ENCODE data around the gene MUSTN1. TPM values are rescaled to one million over a fixed set of nuclear protein-coding genes. Genes with fewer than 3 reads are reported as not detected.

The MUSTN1 gene
- total and polyA plus RNA-seq, 2 experiments from 2014 or later: 1.2 to 1.4 TPM

DNA sequence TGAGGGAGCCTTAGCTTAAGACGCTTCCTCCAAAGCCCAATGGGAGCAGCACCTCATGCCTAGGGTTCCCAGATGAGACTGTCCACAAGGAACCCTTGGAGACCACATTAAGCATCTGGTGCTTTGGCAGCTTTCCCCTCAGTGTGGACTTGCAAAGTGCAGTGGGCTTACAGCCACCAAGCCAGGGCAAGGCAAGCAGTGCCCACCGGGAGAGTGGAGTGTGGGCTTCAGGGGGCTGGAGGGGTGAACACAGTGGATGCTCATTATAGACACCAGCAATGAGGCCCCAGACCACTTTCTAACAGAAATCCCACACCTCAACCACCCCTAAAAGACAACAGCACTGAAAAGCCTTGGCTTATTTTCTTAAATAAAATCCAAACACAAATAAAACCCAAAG is 9.1 kb upstream of the MUSTN1 start (continued):
- TF ChIP-seq, protein P1, sequence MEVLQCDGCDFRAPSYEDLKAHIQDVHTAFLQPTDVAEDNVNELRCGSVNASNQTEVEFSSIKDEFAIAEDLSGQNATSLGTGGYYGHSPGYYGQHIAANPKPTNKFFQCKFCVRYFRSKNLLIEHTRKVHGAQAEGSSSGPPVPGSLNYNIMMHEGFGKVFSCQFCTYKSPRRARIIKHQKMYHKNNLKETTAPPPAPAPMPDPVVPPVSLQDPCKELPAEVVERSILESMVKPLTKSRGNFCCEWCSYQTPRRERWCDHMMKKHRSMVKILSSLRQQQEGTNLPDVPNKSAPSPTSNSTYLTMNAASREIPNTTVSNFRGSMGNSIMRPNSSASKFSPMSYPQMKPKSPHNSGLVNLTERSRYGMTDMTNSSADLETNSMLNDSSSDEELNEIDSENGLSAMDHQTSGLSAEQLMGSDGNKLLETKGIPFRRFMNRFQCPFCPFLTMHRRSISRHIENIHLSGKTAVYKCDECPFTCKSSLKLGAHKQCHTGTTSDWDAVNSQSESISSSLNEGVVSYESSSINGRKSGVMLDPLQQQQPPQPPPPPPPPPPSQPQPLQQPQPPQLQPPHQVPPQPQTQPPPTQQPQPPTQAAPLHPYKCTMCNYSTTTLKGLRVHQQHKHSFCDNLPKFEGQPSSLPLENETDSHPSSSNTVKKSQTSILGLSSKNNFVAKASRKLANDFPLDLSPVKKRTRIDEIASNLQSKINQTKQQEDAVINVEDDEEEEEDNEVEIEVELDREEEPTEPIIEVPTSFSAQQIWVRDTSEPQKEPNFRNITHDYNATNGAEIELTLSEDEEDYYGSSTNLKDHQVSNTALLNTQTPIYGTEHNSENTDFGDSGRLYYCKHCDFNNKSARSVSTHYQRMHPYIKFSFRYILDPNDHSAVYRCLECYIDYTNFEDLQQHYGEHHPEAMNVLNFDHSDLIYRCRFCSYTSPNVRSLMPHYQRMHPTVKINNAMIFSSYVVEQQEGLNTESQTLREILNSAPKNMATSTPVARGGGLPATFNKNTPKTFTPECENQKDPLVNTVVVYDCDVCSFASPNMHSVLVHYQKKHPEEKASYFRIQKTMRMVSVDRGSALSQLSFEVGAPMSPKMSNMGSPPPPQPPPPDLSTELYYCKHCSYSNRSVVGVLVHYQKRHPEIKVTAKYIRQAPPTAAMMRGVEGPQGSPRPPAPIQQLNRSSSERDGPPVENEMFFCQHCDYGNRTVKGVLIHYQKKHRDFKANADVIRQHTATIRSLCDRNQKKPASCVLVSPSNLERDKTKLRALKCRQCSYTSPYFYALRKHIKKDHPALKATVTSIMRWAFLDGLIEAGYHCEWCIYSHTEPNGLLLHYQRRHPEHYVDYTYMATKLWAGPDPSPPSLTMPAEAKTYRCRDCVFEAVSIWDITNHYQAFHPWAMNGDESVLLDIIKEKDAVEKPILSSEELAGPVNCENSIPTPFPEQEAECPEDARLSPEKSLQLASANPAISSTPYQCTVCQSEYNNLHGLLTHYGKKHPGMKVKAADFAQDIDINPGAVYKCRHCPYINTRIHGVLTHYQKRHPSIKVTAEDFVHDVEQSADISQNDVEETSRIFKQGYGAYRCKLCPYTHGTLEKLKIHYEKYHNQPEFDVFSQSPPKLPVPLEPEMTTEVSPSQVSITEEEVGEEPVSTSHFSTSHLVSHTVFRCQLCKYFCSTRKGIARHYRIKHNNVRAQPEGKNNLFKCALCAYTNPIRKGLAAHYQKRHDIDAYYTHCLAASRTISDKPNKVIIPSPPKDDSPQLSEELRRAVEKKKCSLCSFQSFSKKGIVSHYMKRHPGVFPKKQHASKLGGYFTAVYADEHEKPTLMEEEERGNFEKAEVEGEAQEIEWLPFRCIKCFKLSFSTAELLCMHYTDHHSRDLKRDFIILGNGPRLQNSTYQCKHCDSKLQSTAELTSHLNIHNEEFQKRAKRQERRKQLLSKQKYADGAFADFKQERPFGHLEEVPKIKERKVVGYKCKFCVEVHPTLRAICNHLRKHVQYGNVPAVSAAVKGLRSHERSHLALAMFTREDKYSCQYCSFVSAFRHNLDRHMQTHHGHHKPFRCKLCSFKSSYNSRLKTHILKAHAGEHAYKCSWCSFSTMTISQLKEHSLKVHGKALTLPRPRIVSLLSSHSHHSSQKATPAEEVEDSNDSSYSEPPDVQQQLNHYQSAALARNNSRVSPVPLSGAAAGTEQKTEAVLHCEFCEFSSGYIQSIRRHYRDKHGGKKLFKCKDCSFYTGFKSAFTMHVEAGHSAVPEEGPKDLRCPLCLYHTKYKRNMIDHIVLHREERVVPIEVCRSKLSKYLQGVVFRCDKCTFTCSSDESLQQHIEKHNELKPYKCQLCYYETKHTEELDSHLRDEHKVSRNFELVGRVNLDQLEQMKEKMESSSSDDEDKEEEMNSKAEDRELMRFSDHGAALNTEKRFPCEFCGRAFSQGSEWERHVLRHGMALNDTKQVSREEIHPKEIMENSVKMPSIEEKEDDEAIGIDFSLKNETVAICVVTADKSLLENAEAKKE (CRISPR knock-in tag; IDR thresholded peaks at IDR 0.05): no peak

DNA sequence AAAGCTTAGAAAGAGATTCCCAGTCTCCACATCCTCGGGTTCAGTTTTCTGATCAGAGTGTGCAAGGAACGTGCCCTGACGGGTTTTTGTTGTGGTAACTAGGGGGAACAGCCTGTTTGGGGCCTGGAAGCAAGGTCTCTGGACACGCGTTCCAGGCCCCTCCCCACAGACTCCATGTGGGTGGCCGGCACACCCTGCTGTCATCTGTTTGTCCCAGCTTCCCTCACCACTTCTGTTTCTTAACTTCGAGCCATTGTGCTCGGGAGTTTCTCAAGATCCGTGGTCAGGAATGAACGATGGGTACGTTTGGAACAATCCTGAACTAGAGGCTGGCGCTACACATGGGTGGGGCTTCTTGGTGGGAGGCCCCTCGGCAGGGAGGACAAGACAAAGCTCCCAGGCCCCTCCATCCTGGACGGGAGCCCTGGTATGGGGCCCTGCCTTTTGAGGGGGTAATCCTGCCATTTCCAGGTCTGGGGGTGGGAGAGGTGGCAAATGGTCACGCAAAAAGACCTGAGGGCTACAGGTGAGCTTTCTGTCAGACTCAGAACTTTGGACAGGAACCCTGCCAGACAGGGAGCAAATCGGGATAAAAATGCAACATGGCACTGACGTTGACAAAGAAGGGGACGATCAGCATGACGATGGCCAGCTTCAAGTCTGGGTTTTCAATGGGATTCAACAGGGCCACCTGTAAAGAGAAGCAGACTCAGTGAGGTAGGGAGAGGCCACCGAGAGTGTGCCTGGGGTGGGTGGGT is 8.5 kb upstream of the MUSTN1 start:
- no peak for TF ChIP-seq POLR2AphosphoS5 (IDR thresholded peaks at IDR 0.05; ENCODE audit: low read depth)
- TF ChIP-seq, protein P1 (CRISPR knock-in tag; IDR thresholded peaks at IDR 0.05): no peak
- Histone ChIP-seq H3K36me3 (ENCODE audit: insufficient read depth) (0 out of 2 replicates have a peak, but pooled peaks cover 3% of the 10 kb centered on the region), H3K79me2 (replicated peaks; ENCODE audit: insufficient read depth) (no peaks in the 10 kb centered on the region), H2AFZ (no peak overlapping the region), H3K4me3 (no peak overlapping the region), H3K9me2 (ENCODE audit: insufficient read depth) (no peaks in the 10 kb centered on the region), H4K20me1 (replicated peaks; ENCODE audit: insufficient read depth) (peaks cover 2% of the 10 kb centered on the region; the same call in 1 of the 2 replicates), H3K4me2 (no peak overlapping the region), H3F3A (replicated peaks; ENCODE audit: low read depth) (no peaks in the 10 kb centered on the region), H3K27ac (ENCODE audit: low read depth) (no peak overlapping the region), H3K27me3 (ENCODE audit: insufficient read depth) (no peaks in the 10 kb centered on the region), H3K4me1 (ENCODE audit: insufficient read depth) (0 out of 2 replicates have a peak, but pooled peaks cover 4% of the 10 kb centered on the region)
- no peak overlapping the region for H3K4me3 Mint-ChIP-seq
- H3K36me3 Mint-ChIP-seq (ENCODE audit: low read depth): peaks cover 28% of the 10 kb centered on the region
- no peak for ATAC-seq
- peaks cover 11% of the 10 kb centered on the region for H3K4me1 Mint-ChIP-seq
- H3K27ac Mint-ChIP-seq: no peak overlapping the region
- no peaks in the 10 kb centered on the region for H3K9me3 Mint-ChIP-seq
- H3K27me3 Mint-ChIP-seq (ENCODE audit: insufficient read depth, low read depth, poor library complexity): peaks cover 9% of the 10 kb centered on the region
- no peak for DNase-seq (ENCODE audit: low spot score)

All from GM23338 (cell line).